Measurements from ENCODE around the gene NCOA3. TPM values are rescaled to one million over a fixed set of nuclear protein-coding genes. Genes with fewer than 3 reads are reported as not detected.

The NCOA3 gene
- polyA plus RNA-seq, 4 donors: 37.1 to 39.3 (median 38.4) TPM

DNA sequence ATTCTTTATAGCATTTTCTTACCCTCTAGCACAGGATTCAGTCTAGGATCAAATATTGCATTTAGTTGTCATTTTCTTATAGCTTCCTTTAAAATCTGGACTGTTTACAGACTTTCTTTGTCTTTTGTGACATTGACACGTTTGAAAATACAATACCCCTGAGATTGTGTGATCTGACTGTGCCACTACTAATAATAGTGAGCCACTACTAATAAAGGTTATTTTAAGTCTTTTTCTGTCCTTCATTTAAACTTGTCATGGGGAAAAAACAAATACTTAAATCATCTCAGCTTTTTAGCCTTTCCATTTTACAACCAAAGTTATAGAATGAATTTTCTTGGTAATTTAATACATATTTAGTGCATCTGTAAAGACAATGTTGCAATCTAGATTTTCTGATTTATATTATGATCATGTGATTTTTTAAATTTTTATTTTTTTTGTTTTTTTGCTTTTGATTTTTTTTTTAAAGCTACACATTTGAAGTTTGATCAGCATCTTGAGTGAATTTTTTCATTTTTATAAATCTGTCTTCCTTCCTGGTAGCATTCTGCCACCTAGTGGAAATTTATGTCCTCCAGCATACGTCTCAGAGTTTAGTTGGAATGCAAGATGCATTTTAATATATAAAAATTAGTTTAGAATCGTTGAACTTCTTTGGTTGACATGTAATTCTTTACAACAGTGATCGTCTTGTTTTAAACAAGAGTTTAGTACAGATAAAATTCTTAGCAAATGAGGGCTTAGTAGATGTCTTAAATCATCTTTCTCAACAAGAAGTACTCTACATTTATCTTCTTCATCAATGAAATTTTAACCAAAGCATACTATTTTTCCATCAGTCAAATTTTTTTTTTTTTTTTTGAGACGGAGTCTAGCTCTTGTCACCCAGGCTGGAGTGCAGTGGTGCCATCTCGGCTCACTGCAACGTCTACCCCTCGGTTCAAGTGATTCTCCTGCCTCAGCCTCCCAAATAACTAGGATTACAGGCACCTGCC lies 119.4 kb downstream of the NCOA3 start:
- DNase-seq (ENCODE audit: low read depth in 4 of 4, low spot score in 3 of 4): peak in 2 of 4 donors; percentile 40 to 42

DNA sequence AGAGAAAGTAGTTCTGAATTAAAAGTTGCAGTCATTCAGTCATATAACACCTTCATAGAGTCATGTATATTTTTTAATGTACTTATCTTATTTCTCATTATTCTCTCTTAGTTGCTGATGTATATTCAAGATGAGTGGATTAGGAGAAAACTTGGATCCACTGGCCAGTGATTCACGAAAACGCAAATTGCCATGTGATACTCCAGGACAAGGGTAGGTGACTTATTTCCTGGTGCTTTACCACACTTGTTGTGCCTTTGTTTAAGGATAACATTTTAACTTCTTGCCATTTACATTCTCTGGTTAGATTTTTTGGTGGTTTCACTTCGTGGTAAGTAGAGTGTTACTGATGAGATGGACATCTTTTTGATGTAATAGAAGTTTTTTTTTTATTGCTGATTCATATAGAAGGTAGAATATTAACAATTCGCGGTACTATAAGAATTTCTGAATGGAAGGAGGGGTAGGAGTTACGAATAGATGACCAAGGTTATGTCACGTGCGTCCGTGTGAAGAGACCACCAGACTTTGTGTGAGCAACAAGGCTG lies 120.5 kb downstream of the NCOA3 start:
- no peak for DNase-seq (ENCODE audit: low read depth in 4 of 4, low spot score in 3 of 4)

DNA sequence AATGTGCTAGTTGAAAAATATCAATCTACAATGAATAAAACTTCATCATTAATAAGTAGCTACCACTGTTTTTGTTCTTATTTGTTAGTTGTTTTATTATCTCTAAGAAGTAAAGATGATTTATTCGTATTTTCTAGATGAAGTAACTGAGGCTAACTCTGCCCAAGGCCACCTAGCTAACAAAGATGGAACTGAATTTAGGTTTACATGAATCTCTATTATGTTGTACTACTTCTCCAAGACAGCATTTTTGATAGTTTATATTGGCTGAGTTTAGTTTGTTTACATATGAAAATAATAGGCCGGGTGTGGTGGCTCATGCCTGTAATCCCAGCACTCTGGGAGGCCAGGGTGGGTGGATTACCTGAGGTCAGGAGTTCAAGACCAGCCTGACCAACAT lies 121.5 kb downstream of the NCOA3 start:
- DNase-seq (ENCODE audit: low read depth in 4 of 4, low spot score in 3 of 4): no peak

GRCh38 chr20:47627540-47627939 lies 125.9 kb downstream of the NCOA3 start:
- no peak for DNase-seq (ENCODE audit: low read depth in 4 of 4, low spot score in 3 of 4)

- DNase-seq (ENCODE audit: low read depth in 4 of 4, low spot score in 3 of 4): no peak
Observed at GRCh38 chr20:47629907-47630306, 128.2 kb downstream of the NCOA3 start.

- no peak for DNase-seq (ENCODE audit: low read depth in 4 of 4, low spot score in 3 of 4)
Observed at GRCh38 chr20:47631078-47631477, 129.4 kb downstream of the NCOA3 start.

DNA sequence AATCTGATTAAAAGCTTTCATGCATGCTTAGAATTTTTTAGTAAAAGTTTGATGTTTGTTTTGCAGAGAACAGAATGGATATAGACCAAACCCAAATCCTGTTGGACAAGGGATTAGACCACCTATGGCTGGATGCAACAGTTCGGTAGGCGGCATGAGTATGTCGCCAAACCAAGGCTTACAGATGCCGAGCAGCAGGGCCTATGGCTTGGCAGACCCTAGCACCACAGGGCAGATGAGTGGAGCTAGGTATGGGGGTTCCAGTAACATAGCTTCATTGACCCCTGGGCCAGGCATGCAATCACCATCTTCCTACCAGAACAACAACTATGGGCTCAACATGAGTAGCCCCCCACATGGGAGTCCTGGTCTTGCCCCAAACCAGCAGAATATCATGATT lies 133.6 kb downstream of the NCOA3 start:
- no peak for DNase-seq (ENCODE audit: low read depth in 4 of 4, low spot score in 3 of 4)

- no peak for DNase-seq (ENCODE audit: low read depth in 4 of 4, low spot score in 3 of 4)
Observed at GRCh38 chr20:47638851-47639250, 137.2 kb downstream of the NCOA3 start.

DNA sequence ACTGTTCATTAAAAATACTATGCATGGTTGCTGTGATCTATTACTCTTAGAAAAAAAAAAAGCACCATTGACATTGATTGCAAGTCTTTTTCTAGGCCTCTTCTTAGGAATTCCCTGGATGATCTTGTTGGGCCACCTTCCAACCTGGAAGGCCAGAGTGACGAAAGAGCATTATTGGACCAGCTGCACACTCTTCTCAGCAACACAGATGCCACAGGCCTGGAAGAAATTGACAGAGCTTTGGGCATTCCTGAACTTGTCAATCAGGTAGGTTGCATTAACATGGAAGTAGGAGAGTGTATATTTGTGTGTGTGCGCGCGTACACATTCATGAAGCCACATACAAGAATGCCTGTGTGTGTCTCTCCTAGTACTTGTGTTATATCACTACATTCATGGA lies 140.4 kb downstream of the NCOA3 start:
- DNase-seq (ENCODE audit: low read depth in 4 of 4, low spot score in 3 of 4): no peak

GRCh38 chr20:47642624-47643023 lies 140.9 kb downstream of the NCOA3 start:
- DNase-seq (ENCODE audit: low read depth in 4 of 4, low spot score in 3 of 4): no peak

DNA sequence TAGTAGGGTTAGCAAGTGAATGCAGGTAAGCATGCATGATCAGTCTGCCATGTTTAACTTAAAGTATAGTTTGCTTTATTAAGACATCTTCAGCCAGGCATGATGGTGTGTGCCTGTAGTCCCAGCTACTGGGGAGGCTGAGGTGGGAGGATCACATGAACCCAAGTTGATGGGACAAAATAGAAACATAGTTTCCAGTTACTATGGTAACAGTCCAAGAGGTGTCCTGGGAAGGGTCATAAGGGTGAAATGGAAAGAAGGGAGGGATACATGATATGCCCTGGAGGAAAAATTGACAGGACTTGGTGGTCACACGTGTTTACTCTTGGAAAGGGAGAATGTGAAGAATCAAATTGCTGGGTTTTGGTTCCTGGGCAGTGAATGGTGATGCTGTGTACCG lies 143.9 kb downstream of the NCOA3 start:
- no peak for DNase-seq (ENCODE audit: low read depth in 4 of 4, low spot score in 3 of 4)

DNA sequence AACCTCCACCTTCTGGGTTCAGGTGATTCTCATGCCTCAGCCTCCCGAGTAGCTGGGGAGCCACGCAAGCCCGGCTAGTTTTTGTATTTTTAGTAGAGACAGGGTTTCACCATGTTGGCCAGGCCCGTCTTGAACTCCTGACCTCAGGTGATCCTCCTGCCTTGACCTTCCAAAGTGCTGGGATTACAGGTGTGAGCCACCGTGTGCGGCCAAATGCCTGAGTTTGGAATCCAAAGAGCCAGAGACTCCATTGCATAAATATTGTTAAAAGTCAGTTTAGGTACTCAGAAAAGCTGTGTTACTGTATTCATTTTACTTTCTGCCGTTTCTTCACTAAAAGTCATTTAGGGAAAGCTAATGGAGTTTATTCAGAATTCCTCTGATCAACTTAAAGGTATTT lies 146.3 kb downstream of the NCOA3 start:
- no peak for DNase-seq (ENCODE audit: low read depth in 4 of 4, low spot score in 3 of 4)

- no peak for DNase-seq (ENCODE audit: low read depth in 4 of 4, low spot score in 3 of 4)
Observed at GRCh38 chr20:47648943-47649342, 147.3 kb downstream of the NCOA3 start.

DNA sequence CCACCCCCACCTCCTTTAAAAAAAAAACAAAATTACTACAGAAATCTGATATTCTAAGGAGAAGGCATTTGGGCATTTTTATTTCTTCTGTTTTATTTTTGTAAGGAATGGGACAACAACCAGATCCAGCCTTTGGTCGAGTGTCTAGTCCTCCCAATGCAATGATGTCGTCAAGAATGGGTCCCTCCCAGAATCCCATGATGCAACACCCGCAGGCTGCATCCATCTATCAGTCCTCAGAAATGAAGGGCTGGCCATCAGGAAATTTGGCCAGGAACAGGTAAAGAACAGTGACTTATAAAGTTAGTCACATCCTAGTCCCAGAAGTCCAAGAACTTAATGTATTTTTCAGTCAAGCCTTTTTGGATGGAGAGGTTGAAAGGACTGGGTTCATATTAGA lies 150.6 kb downstream of the NCOA3 start:
- no peak for DNase-seq (ENCODE audit: low read depth in 4 of 4, low spot score in 3 of 4)

GRCh38 chr20:47652794-47653193 lies 151.1 kb downstream of the NCOA3 start:
- DNase-seq (ENCODE audit: low read depth in 4 of 4, low spot score in 3 of 4): no peak

DNA sequence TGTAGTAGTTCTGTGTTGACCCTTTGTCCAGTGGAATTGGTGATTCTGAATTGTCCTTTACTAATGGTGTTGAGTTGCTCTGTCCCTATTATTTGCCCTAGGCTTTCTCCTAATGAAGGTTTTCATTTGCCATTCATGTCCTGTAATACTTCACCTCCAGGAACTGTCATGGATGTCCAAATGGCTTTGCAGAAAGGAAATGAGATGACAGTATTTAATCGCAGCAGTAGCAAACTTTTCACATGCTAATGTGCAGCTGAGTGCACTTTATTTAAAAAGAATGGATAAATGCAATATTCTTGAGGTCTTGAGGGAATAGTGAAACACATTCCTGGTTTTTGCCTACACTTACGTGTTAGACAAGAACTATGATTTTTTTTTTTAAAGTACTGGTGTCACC lies 152.2 kb downstream of the NCOA3 start:
- no peak for DNase-seq (ENCODE audit: low read depth in 4 of 4, low spot score in 3 of 4)

DNA sequence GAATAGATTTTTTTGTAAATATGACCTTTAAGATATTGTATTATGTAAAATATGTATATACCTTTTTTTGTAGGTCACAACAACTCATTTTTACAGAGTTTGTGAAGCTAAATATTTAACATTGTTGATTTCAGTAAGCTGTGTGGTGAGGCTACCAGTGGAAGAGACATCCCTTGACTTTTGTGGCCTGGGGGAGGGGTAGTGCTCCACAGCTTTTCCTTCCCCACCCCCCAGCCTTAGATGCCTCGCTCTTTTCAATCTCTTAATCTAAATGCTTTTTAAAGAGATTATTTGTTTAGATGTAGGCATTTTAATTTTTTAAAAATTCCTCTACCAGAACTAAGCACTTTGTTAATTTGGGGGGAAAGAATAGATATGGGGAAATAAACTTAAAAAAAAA lies 152.7 kb downstream of the NCOA3 start:
- no peak for DNase-seq (ENCODE audit: low read depth in 4 of 4, low spot score in 3 of 4)

GRCh38 chr20:47655635-47656034 lies 153.9 kb downstream of the NCOA3 start:
- DNase-seq (ENCODE audit: low read depth in 4 of 4, low spot score in 3 of 4): no peak

- DNase-seq (ENCODE audit: low read depth in 4 of 4, low spot score in 3 of 4): no peak
Observed at GRCh38 chr20:47656318-47656717, 154.6 kb downstream of the NCOA3 start.

GRCh38 chr20:47659904-47660601 lies 158.4 kb downstream of the NCOA3 start:
- DNase-seq (ENCODE audit: low read depth in 4 of 4, low spot score in 3 of 4): no peak

GRCh38 chr20:47660602-47660905 lies 158.9 kb downstream of the NCOA3 start:
- DNase-seq (ENCODE audit: low read depth in 4 of 4, low spot score in 3 of 4): no peak

Data from left renal pelvis (tissue), 4 donors.